Breast epithelium (tissue), 3 donors: ENCODE measurements around the gene CCL21.

Experiments used
- CTCF ChIP-seq, 3 donors: fragments of 450-650 bp; IDR thresholded peaks; one replicate each; pipeline ENCODE4 v1.5.1; 2016 to 2017; ENCODE audit warnings: antibody characterized with exemption in 3 of 3, mild to moderate bottlenecking in 3 of 3, moderate library complexity in 3 of 3
- POLR2AphosphoS5 ChIP-seq, 3 donors: sonication (generic); formaldehyde crosslinking; IDR thresholded peaks; one replicate each; pipeline ENCODE4 v1.6.1; 2017; ENCODE audit warnings: antibody characterized with exemption in 3 of 3

DNA sequence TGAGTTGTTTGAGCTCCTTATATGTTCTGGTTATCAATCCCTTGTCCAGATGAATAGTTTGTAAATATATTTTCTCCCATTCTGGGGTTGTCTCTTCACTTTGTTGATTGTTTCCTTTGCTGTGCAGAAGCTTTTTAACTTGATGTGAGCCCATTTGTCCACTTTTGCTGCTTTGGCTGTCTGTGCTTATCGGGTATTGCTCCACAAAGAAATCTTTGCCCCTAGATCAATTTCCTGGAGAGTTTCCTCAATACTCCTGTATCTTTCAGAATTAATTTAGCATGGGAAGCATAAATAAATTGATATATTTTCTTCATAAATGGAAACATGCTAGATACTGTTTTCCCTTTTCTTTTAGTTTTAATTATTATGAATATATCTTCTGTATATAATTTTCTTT is 22.5 kb upstream of the CCL21 start:
- no peak for TF ChIP-seq POLR2AphosphoS5 (IDR thresholded peaks at IDR 0.05)
- TF ChIP-seq CTCF (IDR thresholded peaks at IDR 0.05) = no peak
